GM12878 (cell line): ENCODE measurements around the gene NSG1. TPM values are rescaled to one million over a fixed set of nuclear protein-coding genes. Genes with fewer than 3 reads are reported as not detected.

Experiments
- HDAC6 ChIP-seq: fragments of 200-600 bp; sonication (generic); IDR thresholded peaks from one replicate; pipeline ENCODE4 v1.8.0; 2017; ENCODE audit warnings: antibody characterized with exemption; ENCODE audit not compliant: unreplicated experiment
- IKZF2 ChIP-seq, 2 experiments: fragments of 450-650 bp; IDR thresholded peaks; 2 replicates each; pipeline ENCODE4 v1.6.1; 2017; ENCODE audit warnings: mild to moderate bottlenecking in 2 of 2, moderate library complexity in 2 of 2
- LARP7 ChIP-seq: fragments of 450-650 bp; IDR thresholded peaks from 2 replicates; pipeline ENCODE4 v1.6.1; 2017; ENCODE audit warnings: mild to moderate bottlenecking
- PAX5 ChIP-seq: IDR thresholded peaks from 2 replicates; pipeline ENCODE4 v1.6.1; 2011; ENCODE audit warnings: low read depth, low read length, borderline replicate concordance
- REST ChIP-seq: IDR thresholded peaks from 2 replicates; pipeline ENCODE4 v1.6.1; 2012; ENCODE audit warnings: mild to moderate bottlenecking, low read depth, low read length
- polyA plus RNA-seq, 11 experiments: library from polyadenylated mRNA; depleted of rRNA in 4 of 11; unstranded in 6 of 11; stranded (reverse) in 5 of 11; fragments of >200 nt; fragmentation: Nextera tagmentation in 4 of 11; fragmentation: Illumina TruSeq in 1 of 11; extraction: Ambion mirVana in 4 of 11; extraction: Trizol in 1 of 11; gene quantifications; 1 replicate in 1 of 11; 2 replicates in 10 of 11; pipeline versions ENCODE4 v1.2.1 to v1.2.3, GENCODE V29; 2011 to 2016; ENCODE audit warnings: inconsistent platforms in 2 of 11, missing spikeins in 2 of 11, low read depth in 1 of 11
- total RNA-seq, 4 experiments: library from RNA; depleted of rRNA in 3 of 4; stranded (reverse); fragments of >200 nt in 3 of 4; fragmentation: Illumina TruSeq in 1 of 4; extraction: Trizol in 1 of 4; gene quantifications; 2 replicates each; pipeline versions ENCODE4 v1.2.1 to v1.2.3, GENCODE V29; 2013 to 2021
- TF ChIP-seq, protein P1 (sequence below): IDR thresholded peaks from 2 replicates; pipeline ENCODE4 v1.6.1; 2011; ENCODE audit warnings: low read depth, low read length, improper control_type of control experiment, borderline replicate concordance
- TF ChIP-seq, protein P2 (sequence below): IDR thresholded peaks from 2 replicates; pipeline ENCODE4 v1.6.1; 2011; ENCODE audit warnings: mild to moderate bottlenecking, low read depth, low read length, moderate library complexity; ENCODE audit not compliant: insufficient replicate concordance

Gene NSG1
- total and polyA plus RNA-seq, 10 of the 15 experiments (the other 5 are each of a cell fraction or from before 2014, with no cell fraction given): 0.03 to 0.19 (median 0.10) TPM; not detected in 5

DNA sequence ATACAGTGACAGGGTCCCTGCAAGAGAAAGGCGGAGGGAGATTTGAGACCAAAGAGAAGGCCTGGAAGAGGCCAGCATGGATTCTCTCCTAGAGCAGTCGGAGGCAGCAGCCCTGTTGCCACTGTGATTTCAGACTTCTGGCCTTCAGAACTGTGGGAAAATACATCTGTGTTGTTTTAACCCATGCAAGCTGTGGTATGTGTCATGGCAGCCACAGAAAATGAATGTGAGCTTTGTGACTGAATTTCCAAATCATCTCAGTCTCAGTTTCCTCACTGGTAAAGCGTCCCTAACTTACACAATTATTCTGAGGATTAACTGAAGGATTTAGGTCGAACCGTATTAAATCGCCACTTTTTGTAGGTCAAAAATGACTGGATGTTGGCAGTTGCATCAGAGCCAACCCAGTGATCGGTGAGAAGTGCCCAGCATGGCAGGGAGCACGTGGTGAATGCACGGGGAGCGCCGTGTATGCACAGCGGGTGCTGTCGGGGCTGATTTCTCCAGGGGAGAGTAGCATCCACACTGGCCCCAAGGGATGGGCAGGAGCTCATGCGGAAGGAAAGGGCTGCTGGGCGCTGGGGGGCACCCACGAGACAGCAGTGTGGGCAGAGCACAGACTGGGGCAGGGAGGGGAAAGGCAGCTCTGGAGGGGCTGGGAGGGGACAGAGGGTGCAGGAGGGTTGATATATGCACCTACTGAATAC is 23.8 kb upstream of the NSG1 start (continued):
- TF ChIP-seq, protein P1, sequence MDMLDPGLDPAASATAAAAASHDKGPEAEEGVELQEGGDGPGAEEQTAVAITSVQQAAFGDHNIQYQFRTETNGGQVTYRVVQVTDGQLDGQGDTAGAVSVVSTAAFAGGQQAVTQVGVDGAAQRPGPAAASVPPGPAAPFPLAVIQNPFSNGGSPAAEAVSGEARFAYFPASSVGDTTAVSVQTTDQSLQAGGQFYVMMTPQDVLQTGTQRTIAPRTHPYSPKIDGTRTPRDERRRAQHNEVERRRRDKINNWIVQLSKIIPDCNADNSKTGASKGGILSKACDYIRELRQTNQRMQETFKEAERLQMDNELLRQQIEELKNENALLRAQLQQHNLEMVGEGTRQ: no peak
- TF ChIP-seq IKZF2 (IDR thresholded peaks at IDR 0.05): no peak
- TF ChIP-seq, protein P2, sequence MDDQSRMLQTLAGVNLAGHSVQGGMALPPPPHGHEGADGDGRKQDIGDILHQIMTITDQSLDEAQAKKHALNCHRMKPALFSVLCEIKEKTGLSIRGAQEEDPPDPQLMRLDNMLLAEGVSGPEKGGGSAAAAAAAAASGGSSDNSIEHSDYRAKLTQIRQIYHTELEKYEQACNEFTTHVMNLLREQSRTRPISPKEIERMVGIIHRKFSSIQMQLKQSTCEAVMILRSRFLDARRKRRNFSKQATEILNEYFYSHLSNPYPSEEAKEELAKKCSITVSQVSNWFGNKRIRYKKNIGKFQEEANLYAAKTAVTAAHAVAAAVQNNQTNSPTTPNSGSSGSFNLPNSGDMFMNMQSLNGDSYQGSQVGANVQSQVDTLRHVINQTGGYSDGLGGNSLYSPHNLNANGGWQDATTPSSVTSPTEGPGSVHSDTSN: no peak
- no peak for TF ChIP-seq LARP7
- no peak for TF ChIP-seq PAX5
- TF ChIP-seq REST: no peak
- TF ChIP-seq HDAC6: no peak
